Aorta (tissue), 5 donors: ENCODE data around the gene RAPSN. TPM values are rescaled to one million over a fixed set of nuclear protein-coding genes. Genes with fewer than 3 reads are reported as not detected.

Experiments
- ATAC-seq: fragments of 200-7000 bp; cut with Tn5 transposase; one replicate; pipeline ENCODE4 v1.9.1; 2022; ENCODE audit warnings: moderate library complexity; ENCODE audit not compliant: low FRiP score
- DNase-seq, 2 donors: peaks; one replicate each; pipeline ENCODE4 v3.0.0-alpha.2; 2020
- H3K27ac ChIP-seq, 2 donors: one replicate each; pipeline ENCODE4 v1.5.1; 2013; ENCODE audit warnings: low read length in 2 of 2, mild to moderate bottlenecking in 2 of 2, moderate library complexity in 2 of 2, control low read depth in 1 of 2, inconsistent platforms in 1 of 2, low read depth in 1 of 2
- H3K27me3 ChIP-seq, 2 donors: one replicate each; pipeline ENCODE4 v1.6.1; 2013; ENCODE audit warnings: control low read depth in 1 of 2, low read length in 1 of 2, mild to moderate bottlenecking in 1 of 2, moderate library complexity in 1 of 2; ENCODE audit not compliant: insufficient read depth in 2 of 2, control insufficient read depth in 1 of 2
- H3K36me3 ChIP-seq, 2 donors: one replicate each; pipeline ENCODE4 v1.6.1; 2013; ENCODE audit warnings: control low read depth in 1 of 2, low read length in 1 of 2, mild to moderate bottlenecking in 1 of 2; ENCODE audit not compliant: insufficient read depth in 2 of 2, control insufficient read depth in 1 of 2
- H3K4me1 ChIP-seq, 2 donors: one replicate each; pipeline ENCODE4 v1.6.1; 2013; ENCODE audit warnings: low read length in 2 of 2, control low read depth in 1 of 2, mild to moderate bottlenecking in 1 of 2, moderate library complexity in 1 of 2; ENCODE audit not compliant: insufficient read depth in 2 of 2, control insufficient read depth in 1 of 2
- H3K4me3 ChIP-seq, 2 donors: one replicate each; pipeline ENCODE4 v1.5.1; 2013; ENCODE audit warnings: low read length in 2 of 2, control low read depth in 1 of 2, mild to moderate bottlenecking in 1 of 2
- H3K9me3 ChIP-seq: one replicate; pipeline ENCODE4 v1.6.1; 2013; ENCODE audit warnings: mild to moderate bottlenecking, low read length; ENCODE audit not compliant: control insufficient read depth
- WGBS, 2 donors: extraction: QIAGEN DNeasy Blood & Tissue Kit; methylation state at CpG; one replicate each; pipeline ENCODE4 v1.1.7; 2013; 5-methylcytosine and 5-hydroxymethylcytosine counted together
- intact Hi-C, 2 donors: fragments of 100-400 bp; cut with DNase I; formaldehyde crosslinking; loops; one replicate each; pipeline versions ENCODE4 v1.14.2 to v1.15.0; 2022
- polyA plus RNA-seq, 2 donors: library from polyadenylated mRNA; stranded (reverse); fragments of 200-250 nt; gene quantifications; one replicate each; pipeline ENCODE4 v1.2.3, GENCODE V29; 2013
- total RNA-seq, 2 donors: library from RNA; stranded (reverse); fragmentation: NEBNext Ultra II Directional; extraction: Animal tissue kit (Norgen Biotek cat#: 25700); gene quantifications; one replicate each; pipeline ENCODE4 v1.2.1, GENCODE V29; 2021
- donor health status: healthy with polysubstance abuse.
- donor health status: Bipolar disorder and iron deficiency.
- donor health status: DM: no; HTN: no; CAD: no.
- donor health status: DM: no; HTN: no; CAD: no.
- donor health status: DM: yes; HTN: yes; CAD: no.

The RAPSN gene
- total and polyA plus RNA-seq, 4 donors, result 0.46 to 0.71 (median 0.66) TPM; not detected in 1

DNA sequence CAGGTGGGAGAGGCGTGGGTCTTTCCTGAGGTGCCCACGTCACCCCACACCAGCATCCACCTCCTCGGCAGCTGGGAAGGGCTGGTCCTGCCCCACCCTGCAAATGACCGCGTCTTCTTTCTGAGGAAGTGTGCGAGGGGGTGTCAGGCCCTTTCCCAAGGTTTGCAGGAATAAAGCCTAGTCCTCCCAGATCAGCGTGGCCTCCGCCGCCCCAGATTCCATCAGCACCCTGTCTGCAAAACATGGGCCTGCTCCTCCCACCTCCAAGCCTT lies 55.0 kb downstream of the RAPSN start:
- H3K27ac ChIP-seq, result no peak overlapping the region
- no peaks in the 10 kb centered on the region for H3K4me1 ChIP-seq
- ATAC-seq, result no peak
- no peaks in the 10 kb centered on the region for H3K36me3 ChIP-seq
- no peak for DNase-seq
- no peaks in the 10 kb centered on the region for H3K27me3 ChIP-seq
- 92 to 95% methylated on average over 9 of the region's 9 CpGs for WGBS, 2 donors
- no peaks in the 10 kb centered on the region for H3K9me3 ChIP-seq
- no peak overlapping the region for H3K4me3 ChIP-seq
- intact Hi-C loops, result no loop called here

GRCh38 chr11:47393163-47394049 lies 55.5 kb downstream of the RAPSN start:
- no peaks in the 10 kb centered on the region for H3K27me3 ChIP-seq
- intact Hi-C loops, result no loop called here
- no peaks in the 10 kb centered on the region for H3K9me3 ChIP-seq
- H3K4me3 ChIP-seq, result no peak overlapping the region
- H3K4me1 ChIP-seq, result no peaks in the 10 kb centered on the region
- no peak overlapping the region for H3K27ac ChIP-seq
- 81 to 83% methylated on average over 20 of the region's 20 CpGs for WGBS, 2 donors
- no peaks in the 10 kb centered on the region for H3K36me3 ChIP-seq
- ATAC-seq (peak; percentile 54), DNase-seq (peak in 1 of 2 donors; percentile 80)

DNA sequence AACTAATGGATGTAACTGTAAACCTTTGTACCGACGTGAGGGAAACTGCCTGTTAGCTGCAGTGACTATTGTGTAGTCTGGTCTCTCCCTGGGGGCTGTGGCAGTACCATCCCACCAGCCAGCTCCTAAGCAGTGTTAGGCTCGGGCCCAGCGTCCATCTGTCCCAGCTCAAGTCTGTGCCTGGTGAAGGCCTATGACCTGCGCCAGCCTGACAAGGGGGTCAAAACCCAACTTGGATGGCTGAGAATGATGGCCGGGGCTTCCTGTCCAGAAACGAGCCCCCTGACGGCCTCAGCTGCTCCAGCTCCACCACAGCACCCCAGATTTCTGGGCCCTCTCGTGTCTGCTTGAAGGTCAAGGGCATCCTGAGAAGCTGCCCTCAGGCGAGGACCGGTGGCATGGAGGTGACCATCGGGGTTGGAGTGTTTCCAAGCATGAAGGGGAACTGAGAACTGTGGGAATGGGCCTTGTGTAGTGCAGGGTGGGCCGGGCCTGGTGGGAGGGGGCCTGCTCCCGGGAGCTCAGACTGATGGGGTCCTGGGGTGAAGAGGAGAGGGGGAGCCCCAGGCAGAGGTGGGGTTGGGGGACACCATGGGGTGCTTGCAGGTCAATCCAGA lies 56.3 kb downstream of the RAPSN start:
- no peaks in the 10 kb centered on the region for H3K9me3 ChIP-seq
- H3K4me3 ChIP-seq, result no peak overlapping the region
- WGBS, 2 donors, result 88% methylated on average over 14 of the region's 14 CpGs
- H3K4me1 ChIP-seq, result no peaks in the 10 kb centered on the region
- H3K27me3 ChIP-seq, result no peaks in the 10 kb centered on the region
- H3K27ac ChIP-seq, result no peak overlapping the region
- H3K36me3 ChIP-seq, result no peaks in the 10 kb centered on the region
- intact Hi-C loops, result no loop called here
- ATAC-seq (no peak), DNase-seq (no peak)

DNA sequence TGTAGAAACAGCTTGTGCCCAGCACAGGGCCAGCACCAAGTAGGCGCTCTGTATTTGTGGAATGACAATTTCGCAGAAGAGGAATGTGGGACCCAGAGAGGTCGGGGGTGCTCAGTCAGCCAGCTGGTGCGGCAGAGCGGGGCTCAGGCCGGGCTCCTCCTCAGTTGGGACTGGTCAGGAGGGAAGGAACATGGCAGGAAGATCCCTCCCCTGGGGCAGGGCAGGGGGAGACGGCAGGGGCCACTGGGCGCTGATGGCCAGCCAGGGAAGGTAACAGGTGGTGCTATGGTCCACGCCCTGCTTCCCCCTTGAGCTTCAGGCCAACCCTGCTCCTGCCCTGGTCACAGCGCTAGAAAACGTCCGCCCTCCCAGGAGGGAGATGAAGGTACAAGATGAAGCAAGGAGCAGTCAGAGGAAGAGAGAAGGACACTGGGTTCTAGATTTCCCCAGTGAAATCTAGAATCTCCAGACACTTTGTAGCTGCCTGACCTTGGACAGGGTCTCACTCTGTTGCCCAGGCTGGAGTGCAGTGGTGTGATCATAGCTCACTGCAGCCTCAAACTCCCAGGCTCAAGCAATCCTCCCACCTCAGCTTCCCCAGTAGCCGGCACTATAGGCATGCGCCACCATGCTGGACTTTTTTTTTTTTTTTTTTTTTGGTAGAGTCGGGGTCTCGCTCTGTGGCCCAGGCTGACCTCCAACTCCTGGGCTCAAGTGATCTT lies 57.1 kb downstream of the RAPSN start:
- Histone ChIP-seq H3K4me3 (no peak overlapping the region), H3K36me3 (no peaks in the 10 kb centered on the region), H3K27me3 (no peaks in the 10 kb centered on the region), H3K27ac (no peak overlapping the region), H3K4me1 (no peaks in the 10 kb centered on the region), H3K9me3 (no peaks in the 10 kb centered on the region)
- ATAC-seq (no peak), DNase-seq (no peak)
- WGBS, 2 donors, result 93 to 94% methylated on average over 15 to 16 of the region's 16 CpGs
- intact Hi-C loops, result no loop called here

DNA sequence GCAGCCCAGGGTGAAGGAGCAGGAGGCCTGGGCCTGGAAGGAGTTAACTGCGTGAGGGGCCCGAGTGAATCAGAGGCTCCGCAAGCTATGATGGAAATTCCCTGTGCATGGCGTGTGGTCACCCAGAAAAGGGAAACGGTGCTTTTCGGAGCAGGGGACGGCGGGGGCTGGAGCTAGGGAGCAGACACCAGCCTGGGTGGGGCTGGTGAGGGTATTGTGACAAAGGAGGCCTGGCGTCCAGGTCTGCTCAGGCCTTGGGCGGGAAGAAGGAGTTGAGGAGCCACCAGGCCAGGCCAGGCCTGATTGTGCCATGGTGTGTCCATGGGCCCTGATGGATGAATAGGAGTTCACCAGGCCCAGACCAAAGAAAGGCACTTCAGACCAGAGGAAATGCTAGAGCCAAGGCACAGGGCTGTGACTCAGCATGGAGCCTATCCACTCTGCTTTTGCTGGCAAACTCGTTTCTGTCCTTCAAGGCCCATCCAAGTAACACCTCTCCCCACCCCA lies 57.8 kb downstream of the RAPSN start:
- 85% methylated on average over 11 of the region's 11 CpGs for WGBS, 2 donors
- Histone ChIP-seq H3K9me3 (no peaks in the 10 kb centered on the region), H3K27ac (no peak overlapping the region), H3K4me3 (no peak overlapping the region), H3K36me3 (no peaks in the 10 kb centered on the region), H3K4me1 (no peaks in the 10 kb centered on the region), H3K27me3 (no peaks in the 10 kb centered on the region)
- DNase-seq (peak in 1 of 2 donors; percentile 86), ATAC-seq (no peak)
- intact Hi-C loops, result no loop called here

DNA sequence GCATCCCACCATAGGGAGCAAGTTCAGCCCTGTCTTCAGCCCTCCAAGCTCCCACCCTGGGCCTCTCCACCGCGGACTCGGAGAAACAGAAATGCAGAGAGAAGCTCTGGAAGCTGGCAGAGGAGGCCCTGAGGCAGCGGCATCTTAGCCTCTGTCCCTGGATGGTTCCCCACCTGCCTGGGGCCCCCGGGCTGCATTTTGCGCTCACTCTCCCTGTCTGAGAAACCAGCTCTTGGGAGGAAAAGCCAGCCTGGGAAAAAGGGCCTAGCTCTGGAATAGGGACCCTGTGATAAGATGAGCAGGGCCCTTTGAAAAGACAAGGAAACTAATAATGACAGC lies 58.5 kb downstream of the RAPSN start:
- intact Hi-C loops, result no loop called here
- Histone ChIP-seq H3K9me3 (no peaks in the 10 kb centered on the region), H3K27me3 (no peaks in the 10 kb centered on the region), H3K4me3 (no peak overlapping the region), H3K4me1 (no peaks in the 10 kb centered on the region), H3K36me3 (no peaks in the 10 kb centered on the region), H3K27ac (no peak overlapping the region)
- ATAC-seq (no peak), DNase-seq (no peak)
- WGBS, 2 donors, result 92 to 96% methylated on average over 6 of the region's 6 CpGs

GRCh38 chr11:47389577-47390421 lies 59.1 kb downstream of the RAPSN start:
- ATAC-seq, result no peak

More at GRCh38 chr11:47389577-47390421, 59.1 kb downstream of the RAPSN start:
- Histone ChIP-seq H3K36me3 (no peaks in the 10 kb centered on the region), H3K27ac (no peak overlapping the region), H3K27me3 (no peaks in the 10 kb centered on the region), H3K4me3 (no peak overlapping the region), H3K4me1 (no peaks in the 10 kb centered on the region), H3K9me3 (no peaks in the 10 kb centered on the region)
- 89 to 90% methylated on average over 17 of the region's 17 CpGs for WGBS, 2 donors
- no peak for DNase-seq
- intact Hi-C loops, result no loop called here
